AG04449 (cell line): ENCODE measurements around the gene DVL2.

Experiments used
- CTCF ChIA-PET: fragments of 350-600 bp; formaldehyde crosslinking; extraction: SDS; loops from one replicate; lab custom pipeline; 2021; ENCODE audit warnings: antibody characterized with exemption; lab: Yijun Ruan, JAX
- POLR2A ChIA-PET: fragments of 400-600, 350-600 bp; formaldehyde crosslinking; extraction: SDS; loops from one replicate; lab custom pipeline; 2020; ENCODE audit warnings: antibody characterized with exemption, inconsistent platforms; lab: Yijun Ruan, JAX
- DNase-seq: peaks from one replicate; pipeline ENCODE4 v3.0.0-alpha.2; 2010; ENCODE audit warnings: low read depth, low spot score
- H3K4me3 ChIP-seq: 2 replicates; pipeline ENCODE4 v1.5.1; 2011; ENCODE audit warnings: low read depth, mild to moderate bottlenecking, control low read depth, low read length
- CTCF ChIP-seq: IDR thresholded peaks from one replicate; pipeline ENCODE4 v1.5.1; 2011; ENCODE audit warnings: mild to moderate bottlenecking, moderate library complexity, low read length, control low read depth, inconsistent platforms; ENCODE audit not compliant: insufficient read depth; ENCODE audit errors: missing control alignments

Gene DVL2

GRCh38 chr17:7177191-7177953 is 56.9 kb downstream of the DVL2 start:
- DNase-seq = no peak
- peak overlapping the region; percentile 60 for H3K4me3 ChIP-seq
- TF ChIP-seq CTCF = peak; percentile 86
- ChIA-PET POLR2A (interaction anchor here (0.5 kb wide), 1 partner anchor 89 kb away, joined by 3 read pairs; no protein-coding TSS in a partner anchor), CTCF (interaction anchor here (0.6 to 4.1 kb wide), 35 partner anchors 8 to 511 kb away, joined by 3 to 156 read pairs (median 4); partner anchors contain the start of genes ACADVL, DLG4, SLC16A11 and SLC16A13)

DNA sequence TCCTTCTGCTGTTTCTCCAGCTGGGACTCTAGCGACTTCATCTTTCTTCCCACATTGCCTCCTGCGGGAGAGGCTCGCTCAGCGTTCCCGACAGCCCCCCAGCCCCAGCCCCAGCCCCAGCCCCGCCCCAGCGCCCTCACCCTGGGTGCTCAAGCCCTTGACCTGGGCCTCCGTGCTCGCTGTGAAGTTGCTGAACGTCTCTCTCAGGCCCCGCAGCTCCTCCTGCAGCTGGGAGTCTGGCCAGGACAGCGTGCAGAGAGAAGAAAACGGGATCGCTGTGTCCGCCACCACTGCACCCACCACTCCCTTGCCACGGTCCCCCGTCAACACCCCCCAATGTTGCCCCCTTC is 57.5 kb downstream of the DVL2 start:
- H3K4me3 ChIP-seq = peak overlapping the region; percentile 60
- no peak for DNase-seq
- no peak for TF ChIP-seq CTCF
- CTCF ChIA-PET = interaction anchor here (0.6 to 4.1 kb wide), 32 partner anchors 9 to 333 kb away, joined by 3 to 156 read pairs (median 4); partner anchors contain the start of genes ACADVL, DLG4, SLC16A11 and SLC16A13
- POLR2A ChIA-PET = no interaction called here

DNA sequence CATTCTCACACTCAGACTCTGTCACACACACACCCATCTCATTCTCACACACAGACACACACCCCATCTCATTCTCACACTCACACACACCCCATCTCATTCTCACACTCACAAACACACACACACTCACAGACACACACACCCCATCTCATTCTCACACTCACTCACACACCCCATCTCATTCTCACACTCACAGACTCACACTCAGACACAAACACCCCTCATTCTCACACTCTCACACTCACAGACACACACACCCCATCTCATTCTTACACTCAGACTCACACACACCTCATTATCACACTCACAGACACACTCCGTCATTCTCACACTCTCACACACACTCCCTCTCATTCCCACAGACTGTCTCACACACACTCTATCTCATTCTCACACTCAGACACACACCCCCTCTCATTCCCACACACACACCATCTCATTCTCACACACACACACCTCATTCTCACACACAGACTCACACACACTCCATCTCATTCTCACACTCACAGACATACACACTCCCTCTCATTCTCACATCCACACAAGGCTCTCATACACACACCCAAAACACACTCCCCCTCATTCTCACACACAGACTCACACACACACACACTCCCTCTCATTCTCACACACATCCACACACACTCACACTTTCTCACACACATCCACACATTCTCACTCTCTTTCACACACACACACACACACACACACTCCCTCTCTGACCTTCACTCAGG is 58.0 kb downstream of the DVL2 start:
- ChIA-PET POLR2A (no interaction called here), CTCF (interaction anchor here (0.6 to 4.1 kb wide), 15 partner anchors 9 to 191 kb away, joined by 3 to 156 read pairs (median 5); partner anchors contain the start of genes ACADVL, DLG4 and SLC16A11)
- H3K4me3 ChIP-seq = no peak overlapping the region
- DNase-seq = no peak
- no peak for TF ChIP-seq CTCF
